ENCODE results near the gene GFI1B.

GFI1B gene

GRCh38 chr9:133009906-133010582, 31.6 kb downstream of the GFI1B start:
- DNase-seq (ENCODE audit: low spot score), result no peak

- DNase-seq (ENCODE audit: low spot score), result no peak
These were observed 36.2 kb downstream of the GFI1B start for GRCh38 chr9:133014696-133015095.

- DNase-seq (ENCODE audit: low spot score), result no peak
These were observed 44.8 kb downstream of the GFI1B start for GRCh38 chr9:133023117-133023890.

GRCh38 chr9:133026426-133026825, 47.9 kb downstream of the GFI1B start:
- DNase-seq (ENCODE audit: low spot score), result no peak

- no peak for DNase-seq (ENCODE audit: low spot score)
These were observed 48.6 kb downstream of the GFI1B start for GRCh38 chr9:133027134-133027533.

GRCh38 chr9:133028221-133028620, 49.7 kb downstream of the GFI1B start:
- DNase-seq (ENCODE audit: low spot score), result no peak

GRCh38 chr9:133029994-133030316, 51.5 kb downstream of the GFI1B start:
- no peak for DNase-seq (ENCODE audit: low spot score)

- peak; percentile 99 for DNase-seq (ENCODE audit: low spot score)
These were observed 52.0 kb downstream of the GFI1B start, which contains the start of gene GTF3C5 for GRCh38 chr9:133030317-133031129. Gene GTF3C5, plus strand, starts transcription at chr9:133030997. Its CDS starts 15 bp downstream, at chr9:133031012.

GRCh38 chr9:133031130-133031422, 52.6 kb downstream of the GFI1B start:
- DNase-seq (ENCODE audit: low spot score), result no peak

GRCh38 chr9:133031496-133031911, 53.0 kb downstream of the GFI1B start:
- DNase-seq (ENCODE audit: low spot score), result no peak

- DNase-seq (ENCODE audit: low spot score), result no peak
These were observed 53.7 kb downstream of the GFI1B start for GRCh38 chr9:133032171-133032570.

- DNase-seq (ENCODE audit: low spot score), result no peak
These were observed 57.2 kb downstream of the GFI1B start for GRCh38 chr9:133035669-133036068.

- no peak for DNase-seq (ENCODE audit: low spot score)
These were observed 59.5 kb downstream of the GFI1B start for GRCh38 chr9:133037775-133038515.

GRCh38 chr9:133040892-133041479, 62.5 kb downstream of the GFI1B start:
- DNase-seq (ENCODE audit: low spot score), result peak; percentile 39
